Measurements from ENCODE around the gene MYD88. TPM values are rescaled to one million over a fixed set of nuclear protein-coding genes. Genes with fewer than 3 reads are reported as not detected.

Gene MYD88
- total and polyA plus RNA-seq, 4 donors: 15.4 to 60.3 (median 44.1) TPM

DNA sequence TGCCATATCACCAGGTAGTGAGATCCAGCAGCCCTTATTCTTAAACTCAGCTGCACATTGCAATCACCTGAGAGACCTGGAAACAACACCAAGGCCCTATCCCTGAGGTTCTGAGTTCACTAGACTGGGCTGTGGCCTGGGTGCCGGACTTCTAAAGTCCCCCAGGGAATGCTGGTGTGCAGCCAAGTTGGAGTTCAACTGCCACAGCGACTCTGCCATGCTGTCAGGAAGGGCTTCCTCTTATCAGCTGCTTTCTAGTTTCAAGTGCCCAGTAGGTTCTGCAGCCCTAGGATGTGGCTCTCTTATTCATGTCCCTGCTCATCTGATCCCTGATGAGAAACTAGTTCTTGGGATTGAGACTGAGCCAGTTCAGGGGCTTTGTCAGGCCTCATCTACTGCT, 49.3 kb upstream of the MYD88 start:
- no peak for DNase-seq (ENCODE audit: low spot score)
- TF ChIP-seq TAF1 (conservative IDR thresholded peaks at IDR 0.05): no peak
- no peak for TF ChIP-seq FOXA1 (IDR thresholded peaks at IDR 0.05)
- no peak for TF ChIP-seq YY1 (IDR thresholded peaks at IDR 0.05)
- no peak for TF ChIP-seq SP1 (IDR thresholded peaks at IDR 0.05)
- TF ChIP-seq HNF4G (IDR thresholded peaks at IDR 0.05): no peak
- TF ChIP-seq, protein P1, sequence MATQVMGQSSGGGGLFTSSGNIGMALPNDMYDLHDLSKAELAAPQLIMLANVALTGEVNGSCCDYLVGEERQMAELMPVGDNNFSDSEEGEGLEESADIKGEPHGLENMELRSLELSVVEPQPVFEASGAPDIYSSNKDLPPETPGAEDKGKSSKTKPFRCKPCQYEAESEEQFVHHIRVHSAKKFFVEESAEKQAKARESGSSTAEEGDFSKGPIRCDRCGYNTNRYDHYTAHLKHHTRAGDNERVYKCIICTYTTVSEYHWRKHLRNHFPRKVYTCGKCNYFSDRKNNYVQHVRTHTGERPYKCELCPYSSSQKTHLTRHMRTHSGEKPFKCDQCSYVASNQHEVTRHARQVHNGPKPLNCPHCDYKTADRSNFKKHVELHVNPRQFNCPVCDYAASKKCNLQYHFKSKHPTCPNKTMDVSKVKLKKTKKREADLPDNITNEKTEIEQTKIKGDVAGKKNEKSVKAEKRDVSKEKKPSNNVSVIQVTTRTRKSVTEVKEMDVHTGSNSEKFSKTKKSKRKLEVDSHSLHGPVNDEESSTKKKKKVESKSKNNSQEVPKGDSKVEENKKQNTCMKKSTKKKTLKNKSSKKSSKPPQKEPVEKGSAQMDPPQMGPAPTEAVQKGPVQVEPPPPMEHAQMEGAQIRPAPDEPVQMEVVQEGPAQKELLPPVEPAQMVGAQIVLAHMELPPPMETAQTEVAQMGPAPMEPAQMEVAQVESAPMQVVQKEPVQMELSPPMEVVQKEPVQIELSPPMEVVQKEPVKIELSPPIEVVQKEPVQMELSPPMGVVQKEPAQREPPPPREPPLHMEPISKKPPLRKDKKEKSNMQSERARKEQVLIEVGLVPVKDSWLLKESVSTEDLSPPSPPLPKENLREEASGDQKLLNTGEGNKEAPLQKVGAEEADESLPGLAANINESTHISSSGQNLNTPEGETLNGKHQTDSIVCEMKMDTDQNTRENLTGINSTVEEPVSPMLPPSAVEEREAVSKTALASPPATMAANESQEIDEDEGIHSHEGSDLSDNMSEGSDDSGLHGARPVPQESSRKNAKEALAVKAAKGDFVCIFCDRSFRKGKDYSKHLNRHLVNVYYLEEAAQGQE (IDR thresholded peaks at IDR 0.05): no peak
- no peak for TF ChIP-seq FOXA2 (IDR thresholded peaks at IDR 0.05)
- TF ChIP-seq, protein P2, sequence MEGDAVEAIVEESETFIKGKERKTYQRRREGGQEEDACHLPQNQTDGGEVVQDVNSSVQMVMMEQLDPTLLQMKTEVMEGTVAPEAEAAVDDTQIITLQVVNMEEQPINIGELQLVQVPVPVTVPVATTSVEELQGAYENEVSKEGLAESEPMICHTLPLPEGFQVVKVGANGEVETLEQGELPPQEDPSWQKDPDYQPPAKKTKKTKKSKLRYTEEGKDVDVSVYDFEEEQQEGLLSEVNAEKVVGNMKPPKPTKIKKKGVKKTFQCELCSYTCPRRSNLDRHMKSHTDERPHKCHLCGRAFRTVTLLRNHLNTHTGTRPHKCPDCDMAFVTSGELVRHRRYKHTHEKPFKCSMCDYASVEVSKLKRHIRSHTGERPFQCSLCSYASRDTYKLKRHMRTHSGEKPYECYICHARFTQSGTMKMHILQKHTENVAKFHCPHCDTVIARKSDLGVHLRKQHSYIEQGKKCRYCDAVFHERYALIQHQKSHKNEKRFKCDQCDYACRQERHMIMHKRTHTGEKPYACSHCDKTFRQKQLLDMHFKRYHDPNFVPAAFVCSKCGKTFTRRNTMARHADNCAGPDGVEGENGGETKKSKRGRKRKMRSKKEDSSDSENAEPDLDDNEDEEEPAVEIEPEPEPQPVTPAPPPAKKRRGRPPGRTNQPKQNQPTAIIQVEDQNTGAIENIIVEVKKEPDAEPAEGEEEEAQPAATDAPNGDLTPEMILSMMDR (IDR thresholded peaks at IDR 0.05; ENCODE audit: low read depth, low read length, missing input control): no peak
- no peak for TF ChIP-seq NR2F2 (IDR thresholded peaks at IDR 0.05)
- TF ChIP-seq, protein P3, sequence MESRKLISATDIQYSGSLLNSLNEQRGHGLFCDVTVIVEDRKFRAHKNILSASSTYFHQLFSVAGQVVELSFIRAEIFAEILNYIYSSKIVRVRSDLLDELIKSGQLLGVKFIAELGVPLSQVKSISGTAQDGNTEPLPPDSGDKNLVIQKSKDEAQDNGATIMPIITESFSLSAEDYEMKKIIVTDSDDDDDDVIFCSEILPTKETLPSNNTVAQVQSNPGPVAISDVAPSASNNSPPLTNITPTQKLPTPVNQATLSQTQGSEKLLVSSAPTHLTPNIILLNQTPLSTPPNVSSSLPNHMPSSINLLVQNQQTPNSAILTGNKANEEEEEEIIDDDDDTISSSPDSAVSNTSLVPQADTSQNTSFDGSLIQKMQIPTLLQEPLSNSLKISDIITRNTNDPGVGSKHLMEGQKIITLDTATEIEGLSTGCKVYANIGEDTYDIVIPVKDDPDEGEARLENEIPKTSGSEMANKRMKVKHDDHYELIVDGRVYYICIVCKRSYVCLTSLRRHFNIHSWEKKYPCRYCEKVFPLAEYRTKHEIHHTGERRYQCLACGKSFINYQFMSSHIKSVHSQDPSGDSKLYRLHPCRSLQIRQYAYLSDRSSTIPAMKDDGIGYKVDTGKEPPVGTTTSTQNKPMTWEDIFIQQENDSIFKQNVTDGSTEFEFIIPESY (IDR thresholded peaks at IDR 0.05): no peak
- no peak for TF ChIP-seq EGR1 (IDR thresholded peaks at IDR 0.05; ENCODE audit: low read depth in 2 of 2)
- TF ChIP-seq, protein P4, sequence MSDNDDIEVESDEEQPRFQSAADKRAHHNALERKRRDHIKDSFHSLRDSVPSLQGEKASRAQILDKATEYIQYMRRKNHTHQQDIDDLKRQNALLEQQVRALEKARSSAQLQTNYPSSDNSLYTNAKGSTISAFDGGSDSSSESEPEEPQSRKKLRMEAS (IDR thresholded peaks at IDR 0.05): no peak
- TF ChIP-seq RAD21 (IDR thresholded peaks at IDR 0.05): no peak
- TF ChIP-seq, protein P5, sequence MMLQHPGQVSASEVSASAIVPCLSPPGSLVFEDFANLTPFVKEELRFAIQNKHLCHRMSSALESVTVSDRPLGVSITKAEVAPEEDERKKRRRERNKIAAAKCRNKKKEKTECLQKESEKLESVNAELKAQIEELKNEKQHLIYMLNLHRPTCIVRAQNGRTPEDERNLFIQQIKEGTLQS (IDR thresholded peaks at IDR 0.05): no peak
- no peak for TF ChIP-seq GABPA (IDR thresholded peaks at IDR 0.05 in 1 of 2, conservative IDR thresholded peaks at IDR 0.05 in 1 of 2)
- no peak for TF ChIP-seq RXRA (IDR thresholded peaks at IDR 0.05)
- no peak for TF ChIP-seq JUND (IDR thresholded peaks at IDR 0.05)
- no peak for TF ChIP-seq HNF4A (conservative IDR thresholded peaks at IDR 0.05)
- Histone ChIP-seq H3K9ac (ENCODE audit: low read depth in 1 of 2, low read length in 2 of 2) (no peak overlapping the region), H3K4me1 (ENCODE audit: control insufficient read depth in 4 of 4, insufficient read depth in 4 of 4, low read length in 3 of 4) (peaks cover 2 to 13% (median 9%) of the 10 kb centered on the region in 4 donors), H3K27me3 (ENCODE audit: control insufficient read depth in 4 of 4, insufficient read depth in 4 of 4, low read length in 3 of 4) (no peaks in the 10 kb centered on the region), H3K4me3 (ENCODE audit: low read depth in 1 of 3, low read length in 3 of 3) (no peak overlapping the region), H3K27ac (ENCODE audit: low read depth in 1 of 2, low read length in 2 of 2) (no peak overlapping the region), H3K36me3 (ENCODE audit: control insufficient read depth in 4 of 4, insufficient read depth in 3 of 4, low read depth in 1 of 4, low read length in 3 of 4) (no peaks in the 10 kb centered on the region), H3K9me3 (ENCODE audit: control insufficient read depth in 4 of 4, low read length in 3 of 4) (no peaks in the 10 kb centered on the region)
- 85% methylated on average over 2 of the region's 2 CpGs for WGBS

All from liver (tissue), 9 donors.